A673 (cell line): ENCODE measurements around the gene CCDC190. TPM values are rescaled to one million over a fixed set of nuclear protein-coding genes. Genes with fewer than 3 reads are reported as not detected.
"Not testable (repeated sequence)": the region's sequence is repeated elsewhere in the genome, so short reads cannot be mapped to it uniquely, and the experiment has no call there.

Experiments used
- BruUV-seq: library from RNA; stranded (reverse); fragments of 400-500 nt; replicated peaks from 2 replicates; lab custom pipeline; 2021; lab: Mats Ljungman, UMichigan
- CTCF ChIA-PET: fragments of 300-600 bp; sonication (Branson Sonifier 250); formaldehyde crosslinking; loops from one replicate; lab custom pipeline; 2022; ENCODE audit warnings: antibody characterized with exemption; lab: Charles Lee
- POLR2A ChIA-PET: fragments of 300-600 bp; sonication (Branson Sonifier 250); formaldehyde crosslinking; loops from one replicate; lab custom pipeline; 2022; ENCODE audit warnings: antibody characterized with exemption; ENCODE audit not compliant: low non-redundant PET; lab: Charles Lee
- DNase-seq: peaks from one replicate; pipeline ENCODE4 v3.0.0-alpha.2; 2015; ENCODE audit warnings: low spot score
- H3K27ac ChIP-seq: fragments of 200-600 bp; sonication (generic); 2 replicates; pipeline ENCODE4 v1.5.1; 2016; ENCODE audit warnings: mixed run types, low read depth, mild to moderate bottlenecking, mixed read lengths, antibody characterized with exemption, low read length; ENCODE audit not compliant: poor library complexity, severe bottlenecking
- H3K27me3 ChIP-seq: fragments of 200-600 bp; sonication (generic); replicated peaks from 2 replicates; pipeline ENCODE4 v1.6.1; 2017; ENCODE audit warnings: mixed run types, low read depth, mild to moderate bottlenecking, mixed read lengths, antibody characterized with exemption, low read length; ENCODE audit not compliant: insufficient read depth, poor library complexity
- H3K36me3 ChIP-seq: fragments of 200-600 bp; sonication (generic); 2 replicates; pipeline ENCODE4 v1.6.1; 2016; ENCODE audit warnings: mixed run types, mild to moderate bottlenecking, mixed read lengths, antibody characterized with exemption, low read length; ENCODE audit not compliant: insufficient read depth, poor library complexity, severe bottlenecking
- H3K4me1 ChIP-seq: fragments of 200-600 bp; sonication (generic); 2 replicates; pipeline ENCODE4 v1.6.1; 2017; ENCODE audit warnings: mixed run types, mild to moderate bottlenecking, mixed read lengths, antibody characterized with exemption, low read length; ENCODE audit not compliant: insufficient read depth, poor library complexity, severe bottlenecking
- H3K4me3 ChIP-seq: fragments of 200-600 bp; sonication (generic); 2 replicates; pipeline ENCODE4 v1.5.1; 2016; ENCODE audit warnings: low read depth, mixed run types, mild to moderate bottlenecking, mixed read lengths, low read length; ENCODE audit not compliant: poor library complexity, severe bottlenecking
- H3K9me3 ChIP-seq: fragments of 200-600 bp; sonication (generic); 2 replicates; pipeline ENCODE4 v1.6.1; 2016; ENCODE audit warnings: mixed run types, low read depth, mild to moderate bottlenecking, mixed read lengths, antibody characterized with exemption, low read length; ENCODE audit not compliant: poor library complexity, severe bottlenecking
- EZH2 ChIP-seq: fragments of 200-600 bp; sonication (generic); IDR thresholded peaks from 2 replicates; pipeline ENCODE4 v1.6.1; 2017; ENCODE audit warnings: borderline replicate concordance, low read depth, mild to moderate bottlenecking, mixed read lengths, antibody characterized with exemption, low read length; ENCODE audit not compliant: poor library complexity, severe bottlenecking
- intact Hi-C: fragments of 100-400 bp; cut with micrococcal nuclease; formaldehyde crosslinking; loops from one replicate; pipeline ENCODE4 v1.10.0; 2022; ENCODE audit not compliant: unreplicated experiment
- total RNA-seq: library from RNA; stranded (reverse); gene quantifications from 2 replicates; pipeline ENCODE4 v1.2.3, GENCODE V29; 2021
- TF ChIP-seq, protein P1 (sequence below): fragments of 300-800, 200-600 bp; sonication (generic); conservative IDR thresholded peaks from 2 replicates; pipeline ENCODE4 v1.5.1; 2017; ENCODE audit warnings: low read depth, mild to moderate bottlenecking, antibody characterized with exemption, low read length, moderate library complexity, mixed read lengths

The CCDC190 gene
- total RNA-seq, 1 experiment from 2014 or later = 0.39 TPM

DNA sequence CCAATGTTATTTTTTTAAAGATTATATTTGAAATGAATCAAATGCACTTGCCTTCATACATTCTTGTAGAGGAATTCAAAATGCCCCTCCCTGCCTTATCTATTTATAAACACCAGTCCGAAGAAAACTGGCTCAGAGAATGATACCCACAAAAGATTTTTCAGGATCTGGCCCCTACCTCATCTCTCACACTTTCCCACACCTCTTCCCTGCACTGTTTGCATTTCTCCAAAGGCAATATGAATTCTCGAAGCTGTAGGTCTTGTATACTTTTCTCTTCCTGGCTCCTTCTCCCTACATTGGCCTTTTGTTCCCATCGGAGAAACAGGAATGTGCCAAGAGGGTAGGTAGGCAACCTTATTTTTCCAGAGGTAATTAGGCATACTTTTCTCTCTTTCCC is 12.0 kb upstream of the CCDC190 start:
- no TSS peak for BruUV-seq
- TF ChIP-seq EZH2 = no peak
- TF ChIP-seq, protein P1, sequence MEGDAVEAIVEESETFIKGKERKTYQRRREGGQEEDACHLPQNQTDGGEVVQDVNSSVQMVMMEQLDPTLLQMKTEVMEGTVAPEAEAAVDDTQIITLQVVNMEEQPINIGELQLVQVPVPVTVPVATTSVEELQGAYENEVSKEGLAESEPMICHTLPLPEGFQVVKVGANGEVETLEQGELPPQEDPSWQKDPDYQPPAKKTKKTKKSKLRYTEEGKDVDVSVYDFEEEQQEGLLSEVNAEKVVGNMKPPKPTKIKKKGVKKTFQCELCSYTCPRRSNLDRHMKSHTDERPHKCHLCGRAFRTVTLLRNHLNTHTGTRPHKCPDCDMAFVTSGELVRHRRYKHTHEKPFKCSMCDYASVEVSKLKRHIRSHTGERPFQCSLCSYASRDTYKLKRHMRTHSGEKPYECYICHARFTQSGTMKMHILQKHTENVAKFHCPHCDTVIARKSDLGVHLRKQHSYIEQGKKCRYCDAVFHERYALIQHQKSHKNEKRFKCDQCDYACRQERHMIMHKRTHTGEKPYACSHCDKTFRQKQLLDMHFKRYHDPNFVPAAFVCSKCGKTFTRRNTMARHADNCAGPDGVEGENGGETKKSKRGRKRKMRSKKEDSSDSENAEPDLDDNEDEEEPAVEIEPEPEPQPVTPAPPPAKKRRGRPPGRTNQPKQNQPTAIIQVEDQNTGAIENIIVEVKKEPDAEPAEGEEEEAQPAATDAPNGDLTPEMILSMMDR = no peak
- no peaks in the 10 kb centered on the region for H3K4me1 ChIP-seq
- H3K9me3 ChIP-seq = no peaks in the 10 kb centered on the region
- DNase-seq = no peak
- no peaks in the 10 kb centered on the region for H3K36me3 ChIP-seq
- no peak overlapping the region for H3K4me3 ChIP-seq
- no peaks in the 10 kb centered on the region for H3K27me3 ChIP-seq
- H3K27ac ChIP-seq = no peak overlapping the region
- ChIA-PET POLR2A (no interaction called here), CTCF (no interaction called here)
- intact Hi-C loops = no loop called here

DNA sequence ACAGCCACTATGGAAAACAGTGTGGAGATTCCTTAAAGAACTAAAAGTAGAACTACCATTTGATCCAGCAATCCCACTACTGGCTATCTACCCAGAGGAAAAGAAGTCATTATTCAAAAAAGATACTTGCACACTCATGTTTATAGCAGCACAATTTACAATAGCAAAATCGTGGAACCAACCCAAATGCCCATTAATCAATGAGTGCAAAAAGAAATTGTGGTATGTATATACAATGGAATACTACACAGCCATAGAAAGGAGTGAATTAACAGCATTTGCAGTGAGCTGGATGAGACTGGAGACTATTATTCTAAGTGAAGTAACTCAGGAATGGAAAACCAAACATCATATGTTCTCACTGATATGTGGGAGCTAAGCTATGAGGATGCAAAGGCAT is 10.4 kb upstream of the CCDC190 start:
- H3K27ac ChIP-seq, POLR2A ChIA-PET, DNase-seq, H3K9me3 ChIP-seq, H3K4me3 ChIP-seq, BruUV-seq, H3K27me3 ChIP-seq, H3K36me3 ChIP-seq, CTCF ChIA-PET, H3K4me1 ChIP-seq, intact Hi-C loops: not testable (repeated sequence)

DNA sequence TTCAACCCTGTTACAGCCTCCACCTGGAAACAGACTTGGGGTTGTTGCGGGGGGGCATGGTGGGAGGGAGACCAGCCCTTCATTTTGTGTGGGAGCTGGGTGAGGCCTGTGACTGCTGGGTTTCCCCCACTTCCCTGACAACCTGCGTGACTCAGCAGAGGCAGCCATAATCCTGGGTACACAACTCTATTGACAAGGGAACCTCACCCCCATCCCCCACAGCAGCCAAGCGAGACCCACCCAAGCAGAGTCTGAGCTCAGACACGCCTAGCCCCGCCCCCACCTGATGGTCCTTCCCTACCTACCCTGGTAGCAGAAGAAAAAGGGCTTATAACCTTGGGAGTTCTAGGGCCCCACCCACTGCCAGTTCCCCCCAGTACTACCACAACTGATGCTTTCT is 8.0 kb upstream of the CCDC190 start:
- no peaks in the 10 kb centered on the region for H3K9me3 ChIP-seq
- intact Hi-C loops = no loop called here
- no peaks in the 10 kb centered on the region for H3K36me3 ChIP-seq
- no peak overlapping the region for H3K27ac ChIP-seq
- BruUV-seq = no TSS peak
- no peaks in the 10 kb centered on the region for H3K27me3 ChIP-seq
- no peak for DNase-seq
- H3K4me3 ChIP-seq = no peak overlapping the region
- ChIA-PET CTCF (no interaction called here), POLR2A (no interaction called here)
- TF ChIP-seq EZH2 = no peak
- TF ChIP-seq, protein P1 = no peak
- no peaks in the 10 kb centered on the region for H3K4me1 ChIP-seq

DNA sequence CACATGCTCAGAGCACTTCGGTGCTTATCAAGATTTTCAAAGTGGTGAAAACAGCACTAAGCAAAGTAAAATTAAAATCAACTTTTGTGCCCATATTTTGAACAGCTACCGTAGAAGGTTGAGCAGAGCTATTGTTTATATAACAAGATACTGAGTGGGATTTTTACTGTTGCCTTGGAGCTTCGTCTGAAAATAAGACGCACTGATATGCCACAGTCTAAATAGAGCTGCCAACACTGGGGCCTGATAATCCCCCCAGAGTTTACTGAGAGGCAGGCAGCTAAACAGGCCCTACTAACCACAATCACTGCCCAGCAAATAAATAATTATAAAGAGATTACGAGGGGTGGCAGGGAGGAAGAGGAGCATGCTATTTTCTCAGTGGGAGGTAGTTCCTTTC is 650 bp upstream of the CCDC190 start:
- no TSS peak for BruUV-seq
- peaks cover 7% of the 10 kb centered on the region for H3K4me1 ChIP-seq
- intact Hi-C loops = no loop called here
- DNase-seq = no peak
- no peaks in the 10 kb centered on the region for H3K9me3 ChIP-seq
- no peak overlapping the region for H3K4me3 ChIP-seq
- TF ChIP-seq, protein P1 = no peak
- no peak for TF ChIP-seq EZH2
- H3K36me3 ChIP-seq = no peaks in the 10 kb centered on the region
- ChIA-PET CTCF (interaction anchor here (0.7 kb wide), 1 partner anchor 207 kb away, joined by 3 read pairs; the partner anchor contains the start of gene RGS4), POLR2A (no interaction called here)
- H3K27ac ChIP-seq = no peak overlapping the region
- H3K27me3 ChIP-seq = no peaks in the 10 kb centered on the region
